Right hindlimb (tissue), 1 donor: ENCODE results near the gene OAS2.

Source experiments
- DNase-seq: peaks from one replicate; pipeline ENCODE4 v3.0.0-alpha.2; 2018

The OAS2 gene

GRCh38 chr12:113060336-113060960, 82.1 kb downstream of the OAS2 start:
- no peak for DNase-seq

GRCh38 chr12:113061061-113061694, 82.9 kb downstream of the OAS2 start:
- no peak for DNase-seq
